Caco-2 (cell line): Measurements from ENCODE around the gene PDZD8. TPM values are rescaled to one million over a fixed set of nuclear protein-coding genes. Genes with fewer than 3 reads are reported as not detected.

Experiments used
- BruUV-seq: library from RNA; stranded (reverse); fragments of 400-500 nt; replicated peaks from 2 replicates; lab custom pipeline; 2021; lab: Mats Ljungman, UMichigan
- CTCF ChIA-PET: fragments of 300-600 bp; sonication (Branson Sonifier 250); formaldehyde crosslinking; loops from one replicate; lab custom pipeline; 2022; ENCODE audit warnings: antibody characterized with exemption; lab: Charles Lee
- POLR2A ChIA-PET: fragments of 300-600 bp; sonication (Branson Sonifier 250); formaldehyde crosslinking; loops from one replicate; lab custom pipeline; 2022; ENCODE audit warnings: antibody characterized with exemption; lab: Charles Lee
- DNase-seq, 2 experiments: peaks; one replicate each; pipeline versions ENCODE4 v3.0.0 to v3.0.0-alpha.2; 2020 to 2022
- H3K27me3 ChIP-seq: replicated peaks from 2 replicates; pipeline ENCODE4 v1.6.0; 2011; ENCODE audit warnings: low read length; ENCODE audit not compliant: control insufficient read depth, insufficient read depth
- H3K36me3 ChIP-seq: 2 replicates; pipeline ENCODE4 v1.5.1; 2011; ENCODE audit warnings: low read length; ENCODE audit not compliant: control insufficient read depth, insufficient read depth
- H3K4me1 ChIP-seq: fragments of 250-450 bp; sonication (Bioruptor Pico); 2 replicates; pipeline ENCODE4 v1.5.1; 2020; ENCODE audit warnings: mild to moderate bottlenecking
- H3K4me3 ChIP-seq: 2 replicates; pipeline ENCODE4 v1.5.1; 2011; ENCODE audit warnings: low read depth, mild to moderate bottlenecking, control low read depth, low read length
- H3K9me3 ChIP-seq: fragments of 250-450 bp; sonication (Bioruptor Pico); 2 replicates; pipeline ENCODE4 v1.5.1; 2020; ENCODE audit warnings: mild to moderate bottlenecking, moderate library complexity
- H3K27ac Mint-ChIP-seq: one replicate; pipeline ENCODE4 v1.8.0; 2022; ENCODE audit warnings: mixed read lengths; ENCODE audit not compliant: unreplicated experiment
- H3K27me3 Mint-ChIP-seq: one replicate; pipeline ENCODE4 v1.8.0; 2022; ENCODE audit warnings: mixed read lengths; ENCODE audit not compliant: insufficient read depth, unreplicated experiment
- H3K36me3 Mint-ChIP-seq: one replicate; pipeline ENCODE4 v1.8.0; 2022; ENCODE audit warnings: mild to moderate bottlenecking, mixed read lengths; ENCODE audit not compliant: insufficient read depth, unreplicated experiment
- H3K4me1 Mint-ChIP-seq: one replicate; pipeline ENCODE4 v1.8.0; 2022; ENCODE audit warnings: low read depth, mixed read lengths; ENCODE audit not compliant: unreplicated experiment
- H3K4me3 Mint-ChIP-seq: one replicate; pipeline ENCODE4 v1.8.0; 2022; ENCODE audit warnings: mild to moderate bottlenecking, moderate library complexity, mixed read lengths; ENCODE audit not compliant: unreplicated experiment
- H3K9me3 Mint-ChIP-seq: one replicate; pipeline ENCODE4 v1.8.0; 2022; ENCODE audit warnings: mixed read lengths; ENCODE audit not compliant: unreplicated experiment
- CTCF ChIP-seq, 2 experiments: fragments of 200-600 bp in 1 of 2; IDR thresholded peaks; 1 replicate in 1 of 2; 2 replicates in 1 of 2; pipeline versions ENCODE4 v1.5.1 to v1.8.0; 2011 to 2022; ENCODE audit warnings: antibody characterized with exemption in 1 of 2, control low read depth in 1 of 2, inconsistent platforms in 1 of 2, low read depth in 1 of 2, low read length in 1 of 2, mild to moderate bottlenecking in 1 of 2, moderate library complexity in 1 of 2; ENCODE audit not compliant: insufficient read depth in 1 of 2, severe bottlenecking in 1 of 2, unreplicated experiment in 1 of 2
- intact Hi-C: fragments of 100-400 bp; cut with micrococcal nuclease; formaldehyde crosslinking; loops from one replicate; pipeline ENCODE4 v1.10.0; 2022; ENCODE audit not compliant: unreplicated experiment
- total RNA-seq: library from RNA; stranded (reverse); gene quantifications from 2 replicates; pipeline ENCODE4 v1.2.3, GENCODE V29; 2022

The PDZD8 gene
- total RNA-seq, 1 experiment from 2014 or later: 49.4 TPM

- Mint-ChIP-seq H3K36me3 (no peaks in the 10 kb centered on the region), H3K4me1 (no peaks in the 10 kb centered on the region), H3K27me3 (peaks cover 5% of the 10 kb centered on the region), H3K27ac (no peak overlapping the region), H3K9me3 (no peaks in the 10 kb centered on the region), H3K4me3 (no peak overlapping the region)
- H3K4me1 ChIP-seq: no peaks in the 10 kb centered on the region
- H3K36me3 ChIP-seq: no peaks in the 10 kb centered on the region
- POLR2A ChIA-PET: no interaction called here
- BruUV-seq: no TSS peak
- no peaks in the 10 kb centered on the region for H3K27me3 ChIP-seq
- no peak for DNase-seq
- intact Hi-C loops: no loop called here
- no peak for TF ChIP-seq CTCF (IDR thresholded peaks at IDR 0.05; ENCODE audit: insufficient read depth in 1 of 2, low read depth in 1 of 2, low read length in 1 of 2, severe bottlenecking in 1 of 2, unreplicated experiment in 1 of 2)
- no peaks in the 10 kb centered on the region for H3K9me3 ChIP-seq
- CTCF ChIA-PET: interaction anchor here (0.6 to 0.7 kb wide), 2 partner anchors 138 to 194 kb away, joined by 3 to 5 read pairs; no protein-coding TSS in a partner anchor
- H3K4me3 ChIP-seq: no peak overlapping the region
Measured at GRCh38 chr10:117249493-117250093, 125.6 kb downstream of the PDZD8 start.

DNA sequence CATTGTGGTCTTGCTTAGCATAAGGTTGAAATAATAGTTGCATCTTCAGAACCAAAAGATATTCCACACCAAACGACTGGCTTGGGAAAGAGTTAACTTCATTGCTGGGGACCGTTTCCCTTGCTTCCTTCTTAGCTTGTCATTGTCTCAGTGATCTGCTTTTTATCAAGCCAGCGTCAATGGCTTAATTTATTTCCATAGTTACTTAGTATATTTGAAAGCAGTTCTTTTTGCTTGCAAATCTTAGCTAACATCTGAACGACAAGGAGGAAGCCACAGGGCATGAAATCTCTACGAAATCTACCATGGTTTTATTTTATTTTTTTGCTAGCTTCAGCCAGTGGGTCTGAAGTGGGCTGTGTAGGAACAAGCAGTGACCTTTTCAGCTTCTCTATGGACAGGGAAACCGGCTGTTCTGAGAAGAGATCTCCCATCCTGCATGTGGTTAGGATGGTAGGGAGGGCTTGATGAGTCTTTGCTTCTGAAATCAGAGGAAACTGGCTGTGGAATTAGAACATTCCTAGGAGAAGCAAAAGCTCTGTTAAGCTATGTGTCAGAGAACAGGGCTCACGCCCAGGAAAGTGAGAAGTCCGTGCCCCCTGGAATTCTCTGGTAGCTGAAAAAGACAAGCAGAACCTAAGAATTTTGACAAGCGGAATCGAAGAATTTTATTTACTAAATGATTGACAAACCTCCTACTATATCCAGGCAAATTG is 126.3 kb downstream of the PDZD8 start:
- H3K27me3 Mint-ChIP-seq: peaks cover 8% of the 10 kb centered on the region
- no peaks in the 10 kb centered on the region for H3K9me3 Mint-ChIP-seq

More for the DNA sequence above, 126.3 kb downstream of the PDZD8 start:
- Mint-ChIP-seq H3K4me3 (no peak overlapping the region), H3K27ac (no peak overlapping the region), H3K36me3 (no peaks in the 10 kb centered on the region), H3K4me1 (no peaks in the 10 kb centered on the region)
- TF ChIP-seq CTCF (IDR thresholded peaks at IDR 0.05; ENCODE audit: insufficient read depth in 1 of 2, low read depth in 1 of 2, low read length in 1 of 2, severe bottlenecking in 1 of 2, unreplicated experiment in 1 of 2): no peak
- Histone ChIP-seq H3K27me3 (no peaks in the 10 kb centered on the region), H3K36me3 (no peaks in the 10 kb centered on the region), H3K9me3 (no peaks in the 10 kb centered on the region), H3K4me1 (no peaks in the 10 kb centered on the region), H3K4me3 (no peak overlapping the region)
- POLR2A ChIA-PET: no interaction called here
- CTCF ChIA-PET: interaction anchor here (0.6 to 0.8 kb wide), 3 partner anchors 32 to 194 kb away, joined by 3 to 5 read pairs (median 3); no protein-coding TSS in a partner anchor
- intact Hi-C loops: no loop called here
- no TSS peak for BruUV-seq
- no peak for DNase-seq
